GM12873 (cell line): ENCODE measurements around the gene STAM.

Experiments
- TF ChIP-seq, protein P1 (sequence below): IDR thresholded peaks from 2 replicates; pipeline ENCODE4 v1.5.1; 2012; ENCODE audit warnings: low read depth, mild to moderate bottlenecking, moderate library complexity, low read length, control low read depth; ENCODE audit not compliant: insufficient read depth; ENCODE audit errors: missing control alignments

STAM gene

GRCh38 chr10:17669185-17669872 is 25.4 kb downstream of the STAM start:
- TF ChIP-seq, protein P1, sequence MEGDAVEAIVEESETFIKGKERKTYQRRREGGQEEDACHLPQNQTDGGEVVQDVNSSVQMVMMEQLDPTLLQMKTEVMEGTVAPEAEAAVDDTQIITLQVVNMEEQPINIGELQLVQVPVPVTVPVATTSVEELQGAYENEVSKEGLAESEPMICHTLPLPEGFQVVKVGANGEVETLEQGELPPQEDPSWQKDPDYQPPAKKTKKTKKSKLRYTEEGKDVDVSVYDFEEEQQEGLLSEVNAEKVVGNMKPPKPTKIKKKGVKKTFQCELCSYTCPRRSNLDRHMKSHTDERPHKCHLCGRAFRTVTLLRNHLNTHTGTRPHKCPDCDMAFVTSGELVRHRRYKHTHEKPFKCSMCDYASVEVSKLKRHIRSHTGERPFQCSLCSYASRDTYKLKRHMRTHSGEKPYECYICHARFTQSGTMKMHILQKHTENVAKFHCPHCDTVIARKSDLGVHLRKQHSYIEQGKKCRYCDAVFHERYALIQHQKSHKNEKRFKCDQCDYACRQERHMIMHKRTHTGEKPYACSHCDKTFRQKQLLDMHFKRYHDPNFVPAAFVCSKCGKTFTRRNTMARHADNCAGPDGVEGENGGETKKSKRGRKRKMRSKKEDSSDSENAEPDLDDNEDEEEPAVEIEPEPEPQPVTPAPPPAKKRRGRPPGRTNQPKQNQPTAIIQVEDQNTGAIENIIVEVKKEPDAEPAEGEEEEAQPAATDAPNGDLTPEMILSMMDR = no peak

GRCh38 chr10:17671307-17671706 is 27.4 kb downstream of the STAM start:
- TF ChIP-seq, protein P1 = no peak

GRCh38 chr10:17673471-17674061 is 29.6 kb downstream of the STAM start:
- TF ChIP-seq, protein P1 = no peak

DNA sequence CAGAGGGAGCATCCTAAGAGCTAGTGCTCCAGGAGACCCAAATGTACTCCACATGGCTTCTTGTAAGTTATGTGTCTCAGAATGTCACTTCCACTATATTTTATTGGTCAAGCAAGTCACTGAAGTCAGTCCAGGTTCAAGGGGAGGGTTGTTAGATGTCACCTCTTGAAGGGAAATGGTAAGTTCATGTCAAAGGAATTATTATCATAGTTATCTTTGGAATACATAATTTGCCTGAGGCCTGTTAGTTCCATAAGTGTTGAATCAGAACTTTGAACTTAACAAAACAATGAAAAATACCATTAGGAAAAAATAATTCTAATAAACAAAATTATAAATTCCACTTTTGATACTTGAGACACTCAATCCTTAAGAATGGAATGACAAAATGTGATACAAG is 30.6 kb downstream of the STAM start:
- TF ChIP-seq, protein P1 = no peak

GRCh38 chr10:17675638-17676037 is 31.7 kb downstream of the STAM start:
- TF ChIP-seq, protein P1 = no peak

- TF ChIP-seq, protein P1 = no peak
Observed at GRCh38 chr10:17676919-17677318, 33.0 kb downstream of the STAM start.

- TF ChIP-seq, protein P1 = no peak
Observed at GRCh38 chr10:17682236-17682946, 38.4 kb downstream of the STAM start.
